H1 (cell line): ENCODE results near the gene CCBE1. TPM values are rescaled to one million over a fixed set of nuclear protein-coding genes. Genes with fewer than 3 reads are reported as not detected.

Experiments
- CTCF ChIA-PET: fragments of 300-600 bp; sonication (Branson Sonifier 250); formaldehyde crosslinking; loops from one replicate; lab custom pipeline; 2021; ENCODE audit not compliant: partially characterized antibody; lab: Charles Lee
- POLR2A ChIA-PET: fragments of 300-600 bp; sonication (Branson Sonifier 250); formaldehyde crosslinking; loops from one replicate; lab custom pipeline; 2021; ENCODE audit warnings: inconsistent platforms; ENCODE audit not compliant: partially characterized antibody; lab: Charles Lee
- DNase-seq, 2 experiments: peaks; one replicate each; pipeline versions ENCODE4 v3.0.0 to v3.0.0-alpha.2; 2010 to 2022; ENCODE audit warnings: low spot score in 2 of 2, low read depth in 1 of 2, mixed read lengths in 1 of 2
- FAIRE-seq: peaks from 2 replicates; lab custom pipeline; 2011; peaks lifted over from hg19 to GRCh38; lab: Jason Lieb, UNC
- H2AFZ ChIP-seq: 2 replicates; pipeline ENCODE4 v1.8.1; 2012; ENCODE audit warnings: low read length, inconsistent platforms
- H2AK5ac ChIP-seq: 2 replicates; pipeline ENCODE4 v1.6.1; 2013; ENCODE audit warnings: low read depth, low read length
- H2BK120ac ChIP-seq: replicated peaks from 2 replicates; pipeline ENCODE3; 2013; ENCODE audit warnings: low read depth, low read length, inconsistent platforms
- H2BK12ac ChIP-seq: 2 replicates; pipeline ENCODE4 v1.6.1; 2013; ENCODE audit warnings: low read depth, low read length
- H2BK15ac ChIP-seq: 2 replicates; pipeline ENCODE4 v1.6.1; 2013; ENCODE audit warnings: low read length
- H2BK20ac ChIP-seq: 2 replicates; pipeline ENCODE4 v1.6.1; 2013; ENCODE audit warnings: low read length
- H2BK5ac ChIP-seq: 2 replicates; pipeline ENCODE4 v1.6.1; 2013; ENCODE audit warnings: low read depth, low read length
- H3K14ac ChIP-seq: 2 replicates; pipeline ENCODE4 v1.6.1; 2013; ENCODE audit warnings: inconsistent platforms; ENCODE audit not compliant: insufficient read length
- H3K18ac ChIP-seq: 2 replicates; pipeline ENCODE4 v1.6.1; 2013; ENCODE audit warnings: low read length; ENCODE audit errors: extremely low read depth
- H3K23ac ChIP-seq: 2 replicates; pipeline ENCODE4 v1.6.1; 2013; ENCODE audit warnings: inconsistent platforms; ENCODE audit not compliant: insufficient read length
- H3K23me2 ChIP-seq: 2 replicates; pipeline ENCODE4 v1.6.1; 2013; ENCODE audit warnings: low read depth, low read length
- H3K27ac ChIP-seq: 2 replicates; pipeline ENCODE4 v1.6.1; 2011; ENCODE audit warnings: low read depth, low read length, inconsistent platforms
- H3K27me3 ChIP-seq, 4 experiments: replicated peaks in 1 of 4; 1 replicate in 1 of 4; 2 replicates in 3 of 4; pipeline versions ENCODE4 v1.6.1 to v1.8.1; 2011 to 2013; ENCODE audit warnings: low read length in 3 of 4, mild to moderate bottlenecking in 3 of 4, inconsistent platforms in 2 of 4, mixed read lengths in 2 of 4, moderate library complexity in 1 of 4; ENCODE audit not compliant: control insufficient read depth in 3 of 4, insufficient read depth in 3 of 4; ENCODE audit errors: extremely low read depth in 1 of 4
- H3K36me3 ChIP-seq, 4 experiments: 2 replicates each; pipeline versions ENCODE4 v1.6.1 to v1.8.1; 2011 to 2013; ENCODE audit warnings: mild to moderate bottlenecking in 4 of 4, low read length in 3 of 4, moderate library complexity in 2 of 4, control low read depth in 1 of 4, inconsistent platforms in 1 of 4; ENCODE audit not compliant: insufficient read depth in 4 of 4, control insufficient read depth in 2 of 4
- H3K4ac ChIP-seq: replicated peaks from 2 replicates; pipeline ENCODE3; 2013; ENCODE audit warnings: low read length, low read depth, mixed read lengths, inconsistent platforms; ENCODE audit not compliant: insufficient read length
- H3K4me1 ChIP-seq, 4 experiments: replicated peaks in 1 of 4; 1 replicate in 1 of 4; 2 replicates in 3 of 4; pipeline versions ENCODE4 v1.6.1 to v1.8.1; 2011 to 2013; ENCODE audit warnings: low read length in 3 of 4, inconsistent platforms in 2 of 4, mixed read lengths in 1 of 4; ENCODE audit not compliant: insufficient read depth in 4 of 4, control insufficient read depth in 3 of 4
- H3K4me2 ChIP-seq, 2 experiments: 2 replicates each; pipeline versions ENCODE4 v1.6.1 to v1.8.1; 2011 to 2013; ENCODE audit warnings: low read depth in 2 of 2, low read length in 2 of 2, control low read depth in 1 of 2, inconsistent platforms in 1 of 2, mild to moderate bottlenecking in 1 of 2; ENCODE audit not compliant: insufficient read depth in 1 of 2
- H3K4me3 ChIP-seq, 4 experiments: fragments of 200-600, 300-600 bp in 1 of 4; sonication (generic), shearing (Covaris generic), sonication (Bioruptor Twin) in 1 of 4; 2 replicates each; pipeline versions ENCODE4 v1.5.1 to v1.8.1; 2011 to 2016; ENCODE audit warnings: low read length in 4 of 4, low read depth in 3 of 4, control low read depth in 2 of 4, inconsistent platforms in 2 of 4, mild to moderate bottlenecking in 2 of 4, mixed read lengths in 1 of 4, moderate library complexity in 1 of 4; ENCODE audit not compliant: insufficient read depth in 2 of 4; ENCODE audit errors: extremely low read depth in 1 of 4
- H3K56ac ChIP-seq: replicated peaks from 2 replicates; pipeline ENCODE3; 2013; ENCODE audit warnings: low read depth, mild to moderate bottlenecking, mixed read lengths, low read length, inconsistent platforms; ENCODE audit not compliant: insufficient read length
- H3K79me1 ChIP-seq: 2 replicates; pipeline ENCODE4 v1.6.1; 2013; ENCODE audit warnings: low read depth, low read length, control low read depth
- H3K79me2 ChIP-seq, 2 experiments: 2 replicates each; pipeline versions ENCODE4 v1.6.1 to v1.8.1; 2012 to 2013; ENCODE audit warnings: low read length in 2 of 2, mild to moderate bottlenecking in 2 of 2, inconsistent platforms in 1 of 2; ENCODE audit not compliant: insufficient read depth in 2 of 2, control insufficient read depth in 1 of 2
- H3K9ac ChIP-seq, 4 experiments: replicated peaks in 1 of 4; 1 replicate in 1 of 4; 2 replicates in 3 of 4; pipeline versions ENCODE4 v1.6.1 to v1.8.1; 2011 to 2013; ENCODE audit warnings: low read depth in 3 of 4, low read length in 3 of 4, control low read depth in 2 of 4, mild to moderate bottlenecking in 2 of 4, moderate library complexity in 2 of 4, inconsistent platforms in 1 of 4; ENCODE audit errors: extremely low read depth in 1 of 4
- H3K9me3 ChIP-seq, 2 experiments: 2 replicates each; pipeline versions ENCODE4 v1.6.1 to v1.8.1; 2012 to 2013; ENCODE audit warnings: mild to moderate bottlenecking in 2 of 2, moderate library complexity in 2 of 2, control low read depth in 1 of 2, inconsistent platforms in 1 of 2, low read depth in 1 of 2, low read length in 1 of 2, mixed read lengths in 1 of 2; ENCODE audit not compliant: insufficient read depth in 2 of 2
- H4K20me1 ChIP-seq, 2 experiments: replicated peaks in 1 of 2; 2 replicates each; pipeline versions ENCODE3 to v1.8.1; 2011 to 2013; ENCODE audit warnings: inconsistent platforms in 2 of 2, low read length in 2 of 2, mild to moderate bottlenecking in 1 of 2; ENCODE audit not compliant: insufficient read depth in 2 of 2, control insufficient read depth in 1 of 2
- H4K5ac ChIP-seq: 2 replicates; pipeline ENCODE4 v1.6.1; 2013; ENCODE audit warnings: low read length, low read depth, mixed read lengths, inconsistent platforms; ENCODE audit not compliant: insufficient read length
- H4K8ac ChIP-seq: 2 replicates; pipeline ENCODE4 v1.8.0; 2013; ENCODE audit warnings: mild to moderate bottlenecking, moderate library complexity, low read length, inconsistent platforms; ENCODE audit not compliant: insufficient read depth; ENCODE audit errors: extremely low read depth
- H4K91ac ChIP-seq: replicated peaks from 2 replicates; pipeline ENCODE3; 2013; ENCODE audit warnings: low read length, mixed read lengths, inconsistent platforms; ENCODE audit not compliant: insufficient read length
- WGBS, 2 experiments: shearing (Covaris generic) in 1 of 2; methylation state at CpG; one replicate each; pipeline versions ENCODE4 v1.1.6 to v1.1.7; 2013 to 2015; ENCODE audit warnings: low lambda C conversion rate in 2 of 2, mixed read lengths in 2 of 2, inconsistent platforms in 1 of 2, low coverage in 1 of 2, missing lambda C conversion rate in 1 of 2; ENCODE audit not compliant: insufficient replicate concordance in 2 of 2, insufficient coverage in 1 of 2, insufficient read length in 1 of 2; ENCODE audit errors: extremely low coverage in 1 of 2, missing lambda C conversion rate in 1 of 2; 5-methylcytosine and 5-hydroxymethylcytosine counted together
- polyA plus RNA-seq, 7 experiments: library from polyadenylated mRNA; depleted of rRNA in 3 of 7; stranded (reverse) in 5 of 7; unstranded in 2 of 7; fragments of >200 nt in 5 of 7; fragments of 200-250 nt in 2 of 7; gene quantifications; 1 replicate in 5 of 7; 2 replicates in 1 of 7; 4 replicates in 1 of 7; pipeline versions ENCODE4 v1.2.1 to v1.2.3, GENCODE V29; 2011 to 2013; ENCODE audit warnings: missing spikeins in 2 of 7, mixed read lengths in 2 of 7
- total RNA-seq: library from RNA; stranded (reverse); fragmentation: NEBNext Ultra II Directional; extraction: Animal tissue kit (Norgen Biotek cat#: 25700); gene quantifications from 2 replicates; pipeline ENCODE4 v1.2.1, GENCODE V29; 2021
- TF ChIP-seq, protein P1 (sequence below), 3 experiments: IDR thresholded peaks; 1 replicate in 2 of 3; 2 replicates in 1 of 3; pipeline versions ENCODE4 v1.5.1 to v1.6.1; 2011; ENCODE audit warnings: low read length in 3 of 3, mild to moderate bottlenecking in 3 of 3, inconsistent platforms in 2 of 3, low read depth in 1 of 3, moderate library complexity in 1 of 3; ENCODE audit not compliant: insufficient read depth in 1 of 3; ENCODE audit errors: control extremely low read depth in 1 of 3

The CCBE1 gene
- total and polyA plus RNA-seq, 2 of the 8 experiments (the other 6 are each of a cell fraction or from before 2014, with no cell fraction given): 2.1 to 2.6 TPM

GRCh38 chr18:59606193-59607077 lies 90.8 kb downstream of the CCBE1 start:
- H3K9me3 ChIP-seq: no peaks in the 10 kb centered on the region
- H3K18ac ChIP-seq: no peak overlapping the region
- no peak for FAIRE-seq
- no peak overlapping the region for H3K4ac ChIP-seq
- TF ChIP-seq, protein P1, sequence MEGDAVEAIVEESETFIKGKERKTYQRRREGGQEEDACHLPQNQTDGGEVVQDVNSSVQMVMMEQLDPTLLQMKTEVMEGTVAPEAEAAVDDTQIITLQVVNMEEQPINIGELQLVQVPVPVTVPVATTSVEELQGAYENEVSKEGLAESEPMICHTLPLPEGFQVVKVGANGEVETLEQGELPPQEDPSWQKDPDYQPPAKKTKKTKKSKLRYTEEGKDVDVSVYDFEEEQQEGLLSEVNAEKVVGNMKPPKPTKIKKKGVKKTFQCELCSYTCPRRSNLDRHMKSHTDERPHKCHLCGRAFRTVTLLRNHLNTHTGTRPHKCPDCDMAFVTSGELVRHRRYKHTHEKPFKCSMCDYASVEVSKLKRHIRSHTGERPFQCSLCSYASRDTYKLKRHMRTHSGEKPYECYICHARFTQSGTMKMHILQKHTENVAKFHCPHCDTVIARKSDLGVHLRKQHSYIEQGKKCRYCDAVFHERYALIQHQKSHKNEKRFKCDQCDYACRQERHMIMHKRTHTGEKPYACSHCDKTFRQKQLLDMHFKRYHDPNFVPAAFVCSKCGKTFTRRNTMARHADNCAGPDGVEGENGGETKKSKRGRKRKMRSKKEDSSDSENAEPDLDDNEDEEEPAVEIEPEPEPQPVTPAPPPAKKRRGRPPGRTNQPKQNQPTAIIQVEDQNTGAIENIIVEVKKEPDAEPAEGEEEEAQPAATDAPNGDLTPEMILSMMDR (IDR thresholded peaks at IDR 0.05; ENCODE audit: control extremely low read depth in 1 of 3, insufficient read depth in 1 of 3, low read depth in 1 of 3, low read length in 3 of 3): no peak
- TF ChIP-seq, all 59 proteins: peak for 0
- Histone ChIP-seq H2BK15ac (no peak overlapping the region), H2BK120ac (no peak overlapping the region), H3K36me3 (no peaks in the 10 kb centered on the region), H2AFZ (no peak overlapping the region), H3K56ac (no peak overlapping the region), H3K27me3 (no peaks in the 10 kb centered on the region), H2BK5ac (no peak overlapping the region), H2AK5ac (no peak overlapping the region), H3K14ac (no peak overlapping the region), H3K23me2 (no peaks in the 10 kb centered on the region), H2BK12ac (no peak overlapping the region), H3K79me1 (no peaks in the 10 kb centered on the region), H2BK20ac (no peak overlapping the region), H3K27ac (no peak overlapping the region), H4K5ac (no peak overlapping the region), H3K4me1 (peaks cover 0 to 3% (median 0%) of the 10 kb centered on the region in 4 experiments; a peak in 2 of 7 replicates), H3K79me2 (no peaks in the 10 kb centered on the region), H3K4me2 (no peak overlapping the region), H3K23ac (no peak overlapping the region), H3K9ac (no peak overlapping the region), H4K91ac (no peak overlapping the region), H4K8ac (no peak overlapping the region), H3K4me3 (no peak overlapping the region), H4K20me1 (no peaks in the 10 kb centered on the region)
- 87% methylated on average over 13 of the region's 13 CpGs; no CpG with 5 or more reads in 1 of the 2 experiments for WGBS, 2 experiments
- POLR2A ChIA-PET: no interaction called here
- no peak for DNase-seq
- CTCF ChIA-PET: interaction anchor here (2.1 kb wide), 1 partner anchor 25 kb away, joined by 7 read pairs; no protein-coding TSS in a partner anchor
